H9 (cell line): ENCODE measurements around the gene IRF1. TPM values are rescaled to one million over a fixed set of nuclear protein-coding genes. Genes with fewer than 3 reads are reported as not detected.

ENCODE experiments used
- DNase-seq: peaks from one replicate; pipeline ENCODE4 v3.0.0-alpha.2; 2017
- H2AFZ ChIP-seq: one replicate; pipeline ENCODE4 v1.6.1; 2013; ENCODE audit warnings: mild to moderate bottlenecking, low read length, control low read depth, moderate library complexity
- H2AK5ac ChIP-seq: 2 replicates; pipeline ENCODE4 v1.6.1; 2013; ENCODE audit warnings: low read length, control low read depth, mixed read lengths; ENCODE audit not compliant: insufficient read length
- H2BK120ac ChIP-seq: one replicate; pipeline ENCODE4 v1.6.1; 2013; ENCODE audit warnings: low read depth, mild to moderate bottlenecking, low read length, control low read depth, inconsistent platforms; ENCODE audit not compliant: poor library complexity, severe bottlenecking
- H2BK12ac ChIP-seq: 2 replicates; pipeline ENCODE4 v1.6.1; 2013; ENCODE audit warnings: low read length, control low read depth, mixed read lengths, low read depth; ENCODE audit not compliant: insufficient read length
- H2BK15ac ChIP-seq: 2 replicates; pipeline ENCODE4 v1.6.1; 2013; ENCODE audit warnings: low read depth, low read length, control low read depth
- H2BK20ac ChIP-seq: one replicate; pipeline ENCODE4 v1.6.1; 2013; ENCODE audit warnings: low read depth, mild to moderate bottlenecking, low read length, control low read depth, inconsistent platforms; ENCODE audit not compliant: poor library complexity, severe bottlenecking
- H2BK5ac ChIP-seq: 2 replicates; pipeline ENCODE4 v1.6.1; 2013; ENCODE audit warnings: low read length, control low read depth, mixed read lengths; ENCODE audit not compliant: insufficient read length
- H3K14ac ChIP-seq: 2 replicates; pipeline ENCODE4 v1.6.1; 2013; ENCODE audit warnings: low read length, control low read depth; ENCODE audit not compliant: insufficient read depth
- H3K18ac ChIP-seq: 2 replicates; pipeline ENCODE4 v1.6.1; 2013; ENCODE audit warnings: low read depth, mild to moderate bottlenecking, mixed read lengths, low read length, control low read depth; ENCODE audit not compliant: insufficient read length
- H3K23ac ChIP-seq: 2 replicates; pipeline ENCODE4 v1.6.1; 2013; ENCODE audit warnings: low read length, control low read depth, mixed read lengths, low read depth; ENCODE audit not compliant: insufficient read length
- H3K23me2 ChIP-seq: 2 replicates; pipeline ENCODE4 v1.6.1; 2013; ENCODE audit warnings: low read depth, mild to moderate bottlenecking, mixed read lengths, low read length, control low read depth; ENCODE audit not compliant: insufficient read length, poor library complexity, severe bottlenecking
- H3K27ac ChIP-seq: 2 replicates; pipeline ENCODE4 v1.5.1; 2013; ENCODE audit warnings: low read length, control low read depth, mixed read lengths, low read depth; ENCODE audit not compliant: insufficient read length
- H3K27me3 ChIP-seq: 2 replicates; pipeline ENCODE4 v1.6.1; 2013; ENCODE audit warnings: low read length, control low read depth, inconsistent platforms; ENCODE audit not compliant: insufficient read depth
- H3K4ac ChIP-seq: 2 replicates; pipeline ENCODE4 v1.6.1; 2013; ENCODE audit warnings: low read depth, mild to moderate bottlenecking, control low read depth, inconsistent platforms, low read length, moderate library complexity
- H3K4me1 ChIP-seq: 2 replicates; pipeline ENCODE4 v1.6.1; 2013; ENCODE audit warnings: low read length, control low read depth, inconsistent platforms; ENCODE audit not compliant: insufficient read depth
- H3K4me2 ChIP-seq: 2 replicates; pipeline ENCODE4 v1.6.1; 2013; ENCODE audit warnings: low read length, control low read depth, mixed read lengths; ENCODE audit not compliant: insufficient read length, insufficient read depth
- H3K56ac ChIP-seq: 2 replicates; pipeline ENCODE4 v1.6.1; 2013; ENCODE audit warnings: low read depth, mild to moderate bottlenecking, mixed read lengths, low read length, control low read depth; ENCODE audit not compliant: insufficient read length
- H3K79me1 ChIP-seq: 2 replicates; pipeline ENCODE4 v1.6.1; 2013; ENCODE audit warnings: low read depth, mild to moderate bottlenecking, moderate library complexity, low read length, control low read depth, inconsistent platforms; ENCODE audit not compliant: insufficient read depth, poor library complexity, severe bottlenecking
- H3K79me2 ChIP-seq: 2 replicates; pipeline ENCODE4 v1.6.1; 2013; ENCODE audit warnings: low read length, control low read depth, inconsistent platforms; ENCODE audit not compliant: insufficient read depth
- H3K9ac ChIP-seq: 2 replicates; pipeline ENCODE4 v1.6.1; 2013; ENCODE audit warnings: low read length, control low read depth, mixed read lengths; ENCODE audit not compliant: insufficient read length; ENCODE audit errors: extremely low read depth
- H3K9me3 ChIP-seq: one replicate; pipeline ENCODE4 v1.6.1; 2013; ENCODE audit warnings: low read depth, low read length, inconsistent platforms; ENCODE audit not compliant: control insufficient read depth
- H3T11ph ChIP-seq: one replicate; pipeline ENCODE4 v1.6.1; 2013; ENCODE audit warnings: mild to moderate bottlenecking, low read length, control low read depth, inconsistent platforms
- H4K20me1 ChIP-seq: one replicate; pipeline ENCODE4 v1.6.1; 2013; ENCODE audit not compliant: control insufficient read depth, insufficient read length, insufficient read depth
- H4K5ac ChIP-seq: 2 replicates; pipeline ENCODE4 v1.6.1; 2013; ENCODE audit warnings: low read depth, mild to moderate bottlenecking, mixed read lengths, low read length, control low read depth; ENCODE audit not compliant: insufficient read length
- H4K8ac ChIP-seq: replicated peaks from 2 replicates; pipeline ENCODE4 v1.6.1; 2013; ENCODE audit warnings: low read length, control low read depth, mixed read lengths, low read depth; ENCODE audit not compliant: insufficient read length
- H4K91ac ChIP-seq: 2 replicates; pipeline ENCODE4 v1.6.1; 2013; ENCODE audit warnings: low read depth, mild to moderate bottlenecking, moderate library complexity, mixed read lengths, low read length, control low read depth; ENCODE audit not compliant: insufficient read length
- H3K27ac Mint-ChIP-seq, 3 experiments: 2 replicates in 2 of 3; 3 replicates in 1 of 3; pipeline ENCODE4 v1.8.0; 2020 to 2021; ENCODE audit warnings: mixed read lengths in 3 of 3, mild to moderate bottlenecking in 1 of 3, moderate library complexity in 1 of 3
- H3K27me3 Mint-ChIP-seq: 2 replicates; pipeline ENCODE4 v1.8.0; 2021; ENCODE audit warnings: low read depth, mild to moderate bottlenecking, moderate library complexity, mixed read lengths
- H3K36me3 Mint-ChIP-seq, 3 experiments: 2 replicates in 2 of 3; 3 replicates in 1 of 3; pipeline ENCODE4 v1.8.0; 2020 to 2021; ENCODE audit warnings: low read depth in 3 of 3, mixed read lengths in 3 of 3; ENCODE audit not compliant: insufficient read depth in 1 of 3
- H3K4me1 Mint-ChIP-seq, 2 experiments: 2 replicates each; pipeline ENCODE4 v1.8.0; 2020; ENCODE audit warnings: mixed read lengths in 2 of 2
- H3K4me3 Mint-ChIP-seq, 2 experiments: 2 replicates in 1 of 2; 3 replicates in 1 of 2; pipeline ENCODE4 v1.8.0; 2020 to 2021; ENCODE audit warnings: mild to moderate bottlenecking in 2 of 2, mixed read lengths in 2 of 2, moderate library complexity in 1 of 2
- H3K9me3 Mint-ChIP-seq, 2 experiments: 2 replicates in 1 of 2; 3 replicates in 1 of 2; pipeline ENCODE4 v1.8.0; 2020; ENCODE audit warnings: mild to moderate bottlenecking in 2 of 2, mixed read lengths in 2 of 2, moderate library complexity in 1 of 2
- CTCF ChIP-seq: fragments of 200-600 bp; sonication (generic); conservative IDR thresholded peaks from 3 replicates; pipeline ENCODE4 v1.8.0; 2021; ENCODE audit warnings: antibody characterized with exemption, mild to moderate bottlenecking
- WGBS: extraction: QIAGEN DNeasy Blood & Tissue Kit; methylation state at CpG from one replicate; pipeline ENCODE4 v1.1.7; 2013; ENCODE audit warnings: missing lambda C conversion rate, low lambda C conversion rate, mixed read lengths; ENCODE audit not compliant: insufficient read length; ENCODE audit errors: extremely low coverage; 5-methylcytosine and 5-hydroxymethylcytosine counted together
- total RNA-seq: library from RNA; stranded (reverse); gene quantifications from 2 replicates; pipeline ENCODE4 v1.2.1, GENCODE V29; 2021

The IRF1 gene
- total RNA-seq, 1 experiment from 2014 or later, result 8.7 TPM

- Mint-ChIP-seq H3K4me1 (peaks cover 21 to 23% of the 10 kb centered on the region in 2 experiments), H3K27ac (no peak overlapping the region), H3K36me3 (peaks cover 0 to 7% (median 1%) of the 10 kb centered on the region in 3 experiments; a peak in 4 of 7 replicates), H3K27me3 (peaks cover 6% of the 10 kb centered on the region), H3K9me3 (peaks cover 5 to 11% of the 10 kb centered on the region in 2 experiments), H3K4me3 (no peak overlapping the region)
- no peak overlapping the region for H2AK5ac ChIP-seq
- no peak overlapping the region for H2BK120ac ChIP-seq
- H2AFZ ChIP-seq, result no peak overlapping the region
- no peak overlapping the region for H3K4ac ChIP-seq
- no peaks in the 10 kb centered on the region for H4K20me1 ChIP-seq
- H2BK20ac ChIP-seq, result no peak overlapping the region
- H3K9ac ChIP-seq, result no peak overlapping the region
- H3K4me2 ChIP-seq, result no peak overlapping the region
- H4K5ac ChIP-seq, result no peak overlapping the region
- no peaks in the 10 kb centered on the region for H3K23me2 ChIP-seq
- no peak overlapping the region for H3K27ac ChIP-seq
- H2BK15ac ChIP-seq, result no peak overlapping the region
- H3K9me3 ChIP-seq, result no peaks in the 10 kb centered on the region
- H3K4me1 ChIP-seq, result peaks cover 7% of the 10 kb centered on the region; the same call in 1 of the 2 replicates
- no peak overlapping the region for H2BK5ac ChIP-seq
- no peak overlapping the region for H2BK12ac ChIP-seq
- no peak overlapping the region for H4K8ac ChIP-seq
- WGBS, result no CpG with 5 or more reads among the region's 6 CpGs
- H3K79me1 ChIP-seq, result no peaks in the 10 kb centered on the region
- H4K91ac ChIP-seq, result no peak overlapping the region
- H3K23ac ChIP-seq, result no peak overlapping the region
- no peak overlapping the region for H3K18ac ChIP-seq
- H3K14ac ChIP-seq, result no peak overlapping the region
- H3T11ph ChIP-seq, result no peak overlapping the region
- H3K79me2 ChIP-seq, result no peaks in the 10 kb centered on the region
- H3K27me3 ChIP-seq, result no peaks in the 10 kb centered on the region
- no peak for TF ChIP-seq CTCF
- DNase-seq, result no peak
- no peak overlapping the region for H3K56ac ChIP-seq
These were observed 21.1 kb downstream of the IRF1 start for GRCh38 chr5:132469380-132470009.
